NK-92 (cell line): Measurements from ENCODE around the gene SMAD3.

Experiments
- DNase-seq: peaks from one replicate; lab custom pipeline; 2025; ENCODE audit not compliant: unreplicated experiment; lab: John Stamatoyannopoulos, UW

Gene SMAD3

DNA sequence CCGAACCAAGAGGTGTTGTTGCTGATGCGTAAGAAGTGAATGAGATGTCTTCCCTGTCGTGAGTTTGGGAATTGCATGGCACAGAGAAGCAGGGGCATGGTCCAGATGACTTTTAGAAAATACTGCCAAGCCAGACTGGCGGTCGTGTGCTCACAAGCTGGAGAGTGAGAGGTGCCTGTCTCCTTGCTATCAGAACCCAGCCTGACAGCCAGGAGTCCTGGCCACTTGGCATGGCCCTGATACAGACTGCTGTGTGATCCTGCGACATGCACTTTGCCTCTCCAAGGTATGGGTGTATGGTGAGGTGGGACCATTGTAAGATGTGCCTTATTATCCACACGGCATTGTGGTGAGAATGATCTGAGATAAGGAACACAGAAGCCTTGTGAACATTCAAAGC is 93.0 kb downstream of the SMAD3 start:
- no peak for DNase-seq

DNA sequence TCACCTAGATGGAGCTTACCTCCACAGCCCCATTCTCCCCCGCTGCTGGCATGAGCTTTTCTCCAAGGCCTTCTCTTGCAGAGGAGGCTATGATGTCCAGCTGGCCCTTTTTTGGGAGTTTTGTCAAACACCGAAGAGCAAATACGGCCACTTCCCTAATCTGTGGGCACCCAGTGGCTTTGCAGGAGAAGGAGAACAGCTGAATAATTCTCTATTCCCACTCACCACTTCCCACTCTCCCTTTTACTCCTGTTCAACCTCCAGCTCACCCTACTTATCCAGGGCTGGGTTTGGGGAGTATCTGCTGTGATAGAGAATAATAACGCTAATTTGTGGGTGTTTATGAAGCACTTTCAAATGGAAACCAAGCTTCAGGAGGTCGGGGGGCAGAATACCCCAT is 96.0 kb downstream of the SMAD3 start:
- DNase-seq: no peak

DNA sequence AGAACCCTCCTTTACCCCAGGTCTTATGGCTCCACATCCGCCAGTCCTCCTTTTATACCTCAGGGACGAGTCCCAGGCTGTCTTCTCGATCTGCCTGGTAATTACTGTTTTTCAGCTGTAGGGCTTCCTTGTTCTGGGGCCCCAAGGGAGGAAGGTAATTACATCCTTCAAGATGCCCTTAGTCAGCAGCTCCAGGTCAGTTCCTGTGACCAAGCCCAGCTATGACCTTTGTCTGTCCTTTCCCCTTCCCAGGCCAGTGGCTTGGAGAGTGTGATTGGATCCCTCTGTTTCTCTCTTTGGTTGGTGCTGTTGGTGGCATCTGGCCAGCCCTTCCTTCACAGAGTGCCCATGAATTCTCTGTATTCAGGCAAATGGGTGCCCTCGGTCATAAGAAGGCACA is 96.5 kb downstream of the SMAD3 start:
- no peak for DNase-seq

DNA sequence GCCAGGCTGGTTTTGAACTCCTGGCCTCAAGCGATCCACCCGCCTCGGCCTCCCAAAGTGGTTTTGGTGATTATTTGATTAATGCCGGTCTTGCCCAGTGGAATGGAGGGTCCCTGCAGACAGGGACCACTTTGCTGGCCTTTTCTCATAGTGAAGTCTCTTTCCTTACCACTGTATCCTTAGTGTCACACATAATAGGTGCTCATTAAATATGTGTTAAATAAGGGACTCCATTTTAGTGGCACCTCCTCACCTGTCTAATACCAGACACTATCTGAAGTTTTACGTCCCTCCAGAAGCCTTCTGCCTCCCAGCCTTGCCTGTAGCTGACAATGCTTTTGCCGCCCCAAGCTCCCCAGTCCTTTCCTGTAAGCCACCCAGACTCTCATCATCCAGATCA is 97.8 kb downstream of the SMAD3 start:
- DNase-seq: no peak

DNA sequence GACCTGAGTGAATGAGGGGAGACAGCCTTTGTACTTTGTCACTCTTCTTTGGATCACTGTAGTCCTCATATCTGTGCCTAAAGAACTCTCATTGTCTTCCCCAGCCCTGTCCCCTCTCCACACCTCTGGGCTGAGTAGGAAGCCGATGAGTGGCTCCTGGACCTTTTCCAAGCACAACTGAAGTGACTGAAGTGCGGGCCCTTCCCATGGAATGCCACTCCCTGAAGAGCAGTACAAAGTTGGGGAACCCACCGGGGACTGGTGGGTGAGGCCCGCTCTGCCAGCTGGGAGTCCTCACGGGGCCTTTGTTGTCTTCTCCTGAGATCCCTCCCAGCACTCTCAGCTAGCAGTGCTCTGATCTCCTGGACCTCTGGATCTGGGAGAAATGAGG is 99.0 kb downstream of the SMAD3 start:
- DNase-seq: no peak

DNA sequence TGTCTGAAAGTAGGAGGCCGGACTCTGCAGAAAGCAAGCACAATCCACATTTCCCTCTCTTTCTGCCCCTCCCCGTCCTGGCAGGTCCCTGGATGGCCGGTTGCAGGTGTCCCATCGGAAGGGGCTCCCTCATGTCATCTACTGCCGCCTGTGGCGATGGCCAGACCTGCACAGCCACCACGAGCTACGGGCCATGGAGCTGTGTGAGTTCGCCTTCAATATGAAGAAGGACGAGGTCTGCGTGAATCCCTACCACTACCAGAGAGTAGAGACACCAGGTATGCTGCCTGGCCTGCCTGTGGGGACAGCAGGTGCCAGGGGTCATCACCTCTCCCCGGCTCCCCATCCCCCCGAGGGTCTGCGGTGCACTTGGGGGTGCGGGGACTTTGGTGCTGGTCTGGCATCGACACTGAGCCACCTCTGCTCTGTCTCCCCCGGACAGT is 99.4 kb downstream of the SMAD3 start:
- no peak for DNase-seq

DNA sequence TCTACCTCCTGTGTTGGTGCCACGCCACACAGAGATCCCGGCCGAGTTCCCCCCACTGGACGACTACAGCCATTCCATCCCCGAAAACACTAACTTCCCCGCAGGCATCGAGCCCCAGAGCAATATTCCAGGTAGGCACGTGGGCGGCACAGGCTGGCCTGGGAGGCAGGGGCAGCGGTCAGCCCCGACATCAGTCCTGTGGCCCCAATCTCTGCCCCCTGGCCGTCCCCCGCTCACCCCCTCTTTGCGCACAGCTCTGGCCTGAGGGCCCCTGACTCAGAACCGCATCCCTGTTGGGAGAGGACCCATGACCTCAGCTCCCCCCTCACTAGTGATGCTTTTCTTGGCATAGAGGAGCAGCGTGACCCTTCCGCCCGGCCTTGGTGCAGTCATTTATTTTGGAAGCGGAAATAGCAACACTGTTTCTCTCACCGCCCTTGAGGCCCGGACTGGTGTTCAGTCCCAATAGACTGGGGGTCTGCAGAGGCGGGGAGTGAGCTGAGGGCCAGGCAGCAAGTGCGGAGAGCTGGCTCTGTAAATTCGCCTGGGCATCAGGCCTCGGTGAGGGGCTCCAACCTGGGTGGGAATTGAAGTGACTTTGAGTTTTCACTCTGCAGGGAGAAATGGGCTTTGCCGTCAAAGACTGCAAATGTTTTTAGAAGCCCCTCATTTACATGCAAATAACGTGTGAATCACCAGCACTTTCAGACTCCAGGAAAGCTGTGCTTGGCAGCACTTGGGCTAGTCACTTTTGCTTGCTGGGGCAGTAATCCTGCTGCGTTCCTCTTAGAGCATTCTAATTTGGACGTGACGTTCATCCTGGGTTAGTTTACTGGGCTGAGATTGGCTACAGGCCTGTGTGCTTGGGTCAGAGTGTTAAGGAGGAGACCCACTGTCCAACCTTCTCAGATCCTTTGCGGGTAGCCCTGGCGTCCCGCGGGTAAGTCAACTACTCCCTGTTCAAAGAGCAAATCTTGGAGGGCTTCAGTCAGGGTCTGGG is 100.2 kb downstream of the SMAD3 start:
- DNase-seq: no peak

DNA sequence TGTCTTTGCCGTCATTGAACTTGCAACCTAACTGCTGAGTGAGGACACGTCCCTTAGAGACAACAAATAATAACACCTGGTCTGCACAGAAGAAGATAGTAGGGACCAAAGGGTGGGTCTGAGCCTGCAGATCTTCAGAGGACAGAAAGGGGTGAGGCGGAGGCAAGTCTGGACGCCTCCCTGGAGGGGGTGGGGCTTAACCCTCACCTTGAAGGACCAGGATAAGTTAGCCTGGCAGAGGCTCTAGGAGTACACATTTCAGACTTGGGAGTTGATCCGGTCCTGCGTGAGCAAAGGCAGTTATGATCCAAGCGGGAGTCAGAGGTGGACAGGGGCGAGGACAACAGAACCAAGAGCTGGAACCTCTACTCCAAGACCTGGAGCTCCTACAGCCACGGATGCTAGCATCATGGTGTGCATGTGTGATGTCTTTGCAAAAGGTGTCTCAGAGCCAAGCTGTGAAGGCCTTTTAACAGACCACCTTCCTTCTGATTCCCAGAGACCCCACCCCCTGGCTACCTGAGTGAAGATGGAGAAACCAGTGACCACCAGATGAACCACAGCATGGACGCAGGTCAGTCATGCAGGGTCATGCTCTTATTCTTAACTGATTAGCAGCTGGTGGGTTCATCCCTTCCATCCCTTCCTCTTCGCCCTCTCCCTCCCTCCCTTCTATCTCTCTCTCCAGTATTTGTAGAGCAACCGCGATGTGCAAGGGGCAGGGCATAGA is 101.0 kb downstream of the SMAD3 start:
- no peak for DNase-seq

DNA sequence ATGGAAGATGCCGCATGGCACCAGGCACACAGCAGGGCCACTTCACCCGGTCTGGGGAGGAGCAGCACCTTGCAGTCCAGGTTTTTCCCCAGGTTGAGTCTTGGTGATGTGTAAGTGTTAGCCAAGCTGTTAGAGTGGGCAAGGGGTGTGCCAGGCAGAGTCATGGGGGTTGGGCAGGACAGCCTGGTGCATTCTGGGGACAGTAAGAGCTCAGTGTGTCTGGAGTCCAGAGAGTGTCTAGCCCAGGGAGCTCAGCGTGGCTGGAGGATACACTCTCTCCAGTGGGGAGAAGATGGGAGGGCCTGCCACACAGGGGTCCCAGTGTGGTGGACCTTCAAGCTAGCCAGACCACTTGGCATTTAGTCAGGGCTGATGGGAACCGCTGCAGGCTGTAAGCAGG is 101.7 kb downstream of the SMAD3 start:
- no peak for DNase-seq

DNA sequence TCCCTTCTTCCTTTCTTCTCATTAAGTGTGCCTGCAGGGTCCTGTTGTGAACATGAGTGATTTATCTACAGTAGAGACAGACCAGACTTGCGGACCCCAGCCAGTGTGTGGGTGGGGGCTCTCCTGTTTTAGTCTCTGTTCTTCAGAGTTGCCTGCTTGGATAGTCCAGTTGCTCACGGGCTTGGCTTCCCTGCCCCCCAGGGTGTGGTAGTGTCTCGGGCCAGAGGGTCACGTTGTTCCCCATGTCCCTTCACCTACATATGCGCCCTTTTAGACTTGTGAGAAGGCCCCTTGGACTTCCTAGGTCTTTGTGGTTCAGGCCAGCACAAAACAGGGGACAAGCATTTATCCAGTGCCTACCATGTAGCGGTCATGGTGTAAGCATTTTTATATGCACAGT is 103.3 kb downstream of the SMAD3 start:
- DNase-seq: no peak

DNA sequence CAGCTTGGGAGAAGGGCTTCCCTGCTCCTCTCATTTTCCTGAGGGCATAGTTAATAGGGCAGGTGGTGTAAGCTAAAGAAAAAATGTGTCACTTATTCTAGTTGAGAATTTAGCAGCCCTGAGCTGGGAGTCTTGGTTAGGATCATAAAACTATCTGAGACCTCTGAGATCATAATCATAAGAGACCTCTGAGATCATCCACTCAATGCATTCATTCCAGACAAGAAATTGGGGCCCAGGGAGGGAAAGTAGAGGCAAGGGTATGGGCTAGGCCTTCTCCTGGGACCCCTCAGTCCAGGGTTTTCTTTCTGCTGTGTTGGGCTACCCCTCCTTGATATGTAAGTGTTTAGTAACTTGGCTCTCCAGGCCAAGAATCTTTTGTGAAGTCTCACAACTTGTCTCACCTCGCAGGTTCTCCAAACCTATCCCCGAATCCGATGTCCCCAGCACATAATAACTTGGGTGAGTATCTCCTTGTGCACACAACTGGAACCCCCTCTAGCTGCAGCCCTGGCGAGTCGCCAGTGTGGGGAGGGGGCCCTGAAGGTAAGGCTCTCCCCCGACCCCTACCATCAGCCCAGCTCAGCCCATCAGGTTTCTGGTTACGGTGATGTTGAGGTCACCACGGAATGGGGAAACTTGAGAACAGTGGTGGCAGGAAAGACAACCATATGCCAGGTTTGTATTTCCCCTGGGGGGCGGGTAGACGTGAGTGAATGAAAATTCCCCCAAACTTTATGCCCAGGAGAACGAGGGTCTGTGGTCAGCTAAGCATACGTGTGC is 104.9 kb downstream of the SMAD3 start:
- DNase-seq: no peak

DNA sequence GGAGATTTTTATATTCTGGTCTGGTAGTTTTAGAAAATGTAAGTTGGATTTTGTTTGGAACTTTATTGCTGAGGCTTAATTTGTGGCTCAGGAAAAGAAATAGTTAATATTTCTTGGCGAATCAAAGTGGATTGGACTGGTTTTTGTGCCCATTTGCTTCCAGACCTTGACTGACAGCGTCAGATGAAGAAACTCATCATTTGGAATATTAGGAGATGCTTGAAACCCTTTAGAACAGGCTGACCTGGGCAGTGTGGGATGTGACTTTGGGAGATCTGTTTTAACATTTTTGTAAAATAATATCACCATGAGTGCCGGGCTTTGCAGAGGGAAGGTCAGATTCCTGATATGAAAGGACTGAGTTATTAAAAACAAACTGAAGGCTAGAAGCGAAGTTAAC is 106.1 kb downstream of the SMAD3 start:
- DNase-seq: no peak

DNA sequence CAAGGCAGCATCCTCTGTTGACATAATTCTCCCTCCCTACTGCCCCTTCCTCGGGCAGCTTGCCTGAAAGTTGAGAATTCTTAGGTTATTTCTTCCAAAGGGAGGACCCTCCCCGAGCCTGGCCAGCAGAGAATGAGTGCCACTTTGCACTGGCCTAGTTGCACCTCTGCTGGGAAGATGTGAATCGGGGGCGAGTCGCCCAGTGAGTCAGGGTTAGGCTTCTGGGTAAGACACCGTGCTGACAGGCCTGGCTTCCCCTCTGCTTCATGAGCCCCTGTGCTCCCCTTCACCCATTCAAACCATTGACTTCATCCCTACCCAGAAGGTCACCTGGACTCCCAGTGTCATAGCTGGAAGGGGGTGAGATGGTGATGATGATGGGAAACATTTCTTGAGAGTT is 106.8 kb downstream of the SMAD3 start:
- no peak for DNase-seq

DNA sequence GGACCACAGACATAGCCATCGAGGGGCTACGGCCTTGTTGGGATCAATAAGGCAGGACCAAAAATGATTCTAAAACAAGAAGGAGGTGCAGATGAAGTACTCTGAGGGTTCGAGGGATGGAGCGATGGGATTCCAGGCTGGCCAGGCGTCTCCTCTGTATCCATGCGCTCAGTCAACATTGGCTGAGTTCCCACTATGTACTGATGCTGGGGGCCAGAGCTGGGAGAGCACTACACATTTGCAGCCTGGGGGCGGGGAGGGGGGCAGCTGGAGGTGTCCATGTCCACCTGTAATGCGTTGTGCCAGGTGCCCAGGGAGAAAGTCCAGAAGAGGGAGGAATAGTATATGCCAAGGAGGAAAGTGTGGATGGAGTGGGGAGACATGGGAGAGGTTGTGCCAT is 107.6 kb downstream of the SMAD3 start:
- no peak for DNase-seq

DNA sequence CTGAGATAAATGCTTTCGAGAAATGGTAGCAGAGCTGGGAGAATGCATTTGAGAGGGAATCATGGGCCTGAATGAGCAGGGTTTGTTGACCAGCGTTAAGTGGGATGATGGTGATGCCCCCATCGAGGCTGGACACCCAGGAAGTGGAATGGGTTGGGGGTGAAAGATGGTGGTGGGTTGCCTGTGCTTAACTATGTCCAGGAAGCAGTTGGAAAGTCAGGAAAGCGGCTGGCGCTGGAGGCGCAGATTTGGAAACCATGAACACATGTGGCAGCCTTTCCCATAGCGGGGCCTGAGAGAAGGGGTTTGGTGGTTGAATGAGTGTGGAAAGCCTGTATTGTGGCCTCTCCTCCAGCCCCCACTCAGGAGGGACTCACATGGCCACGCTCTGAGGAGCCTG is 108.4 kb downstream of the SMAD3 start:
- no peak for DNase-seq

DNA sequence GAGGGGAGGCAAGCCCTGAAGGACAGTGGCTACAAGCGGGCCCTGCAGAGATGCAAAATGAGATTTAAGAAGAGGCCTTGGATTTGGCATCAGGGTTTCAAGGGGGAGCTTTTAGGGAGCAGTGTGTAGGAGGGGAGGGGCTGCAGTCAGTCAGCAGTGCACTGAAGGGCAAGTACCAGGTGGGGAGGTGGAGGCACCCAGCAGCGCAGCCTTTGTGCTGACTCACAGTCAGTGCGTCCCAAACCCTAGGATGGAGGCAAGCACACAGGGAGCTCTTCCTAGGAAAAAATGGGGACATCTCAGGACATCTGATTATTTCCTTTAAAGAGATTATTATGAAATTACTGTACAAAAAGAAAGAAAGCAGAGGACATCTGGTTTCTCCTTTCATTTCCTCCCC is 109.0 kb downstream of the SMAD3 start:
- no peak for DNase-seq

DNA sequence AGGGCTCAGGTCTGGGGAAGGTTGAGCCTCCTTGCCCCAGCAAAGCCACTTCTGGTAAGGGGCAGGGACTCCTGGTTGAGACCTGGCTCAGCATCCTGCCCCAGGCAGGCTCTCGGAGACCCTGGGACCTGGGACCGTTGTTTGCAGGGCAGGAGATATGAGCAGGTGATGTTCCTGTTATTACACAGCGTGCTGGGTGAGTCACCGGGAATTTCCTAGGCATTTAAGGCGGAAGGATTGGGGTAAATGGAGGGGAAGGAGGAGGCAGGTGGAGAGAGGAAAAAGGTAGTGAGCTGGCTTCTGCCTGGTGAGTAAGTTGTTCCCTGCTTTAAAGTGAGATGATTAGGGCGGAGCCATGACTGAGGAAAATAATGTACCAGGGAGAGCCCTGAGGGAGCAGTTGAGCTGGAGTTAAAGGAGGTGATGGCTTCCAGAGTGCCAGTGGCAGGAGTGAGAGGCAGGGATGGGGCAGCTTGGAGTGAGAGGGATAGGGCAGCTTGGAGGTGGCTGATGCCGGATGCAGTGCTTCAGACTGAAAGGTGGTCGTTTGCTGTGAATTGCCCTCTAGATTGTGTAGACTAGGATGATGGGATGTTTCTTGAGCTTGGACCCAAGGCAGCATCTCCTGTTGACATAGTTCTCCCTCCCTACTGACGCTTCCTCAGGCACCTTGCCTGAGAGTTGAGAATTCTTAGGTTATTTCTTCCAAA is 109.6 kb downstream of the SMAD3 start:
- no peak for DNase-seq

DNA sequence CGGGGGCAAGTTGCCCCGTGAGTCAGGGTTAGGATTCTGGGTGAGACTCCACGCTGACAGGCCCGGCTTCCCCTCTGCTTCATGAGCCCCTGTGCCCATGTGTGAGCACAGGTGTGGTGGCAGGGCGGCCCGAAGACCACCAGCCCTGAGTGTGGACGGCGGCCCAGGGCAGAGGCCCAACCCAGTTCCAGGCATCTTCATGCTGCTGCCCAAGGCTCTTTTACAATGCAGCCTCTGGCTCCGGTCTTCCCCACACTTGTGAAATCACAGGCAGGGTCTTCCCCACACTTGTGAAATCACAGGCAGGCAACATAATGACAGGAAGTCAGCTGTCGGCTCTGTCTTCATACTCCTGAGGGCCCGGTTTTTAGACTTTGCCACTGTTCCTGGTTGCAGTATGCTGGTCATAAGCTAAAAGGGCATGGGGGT is 110.3 kb downstream of the SMAD3 start:
- no peak for DNase-seq

DNA sequence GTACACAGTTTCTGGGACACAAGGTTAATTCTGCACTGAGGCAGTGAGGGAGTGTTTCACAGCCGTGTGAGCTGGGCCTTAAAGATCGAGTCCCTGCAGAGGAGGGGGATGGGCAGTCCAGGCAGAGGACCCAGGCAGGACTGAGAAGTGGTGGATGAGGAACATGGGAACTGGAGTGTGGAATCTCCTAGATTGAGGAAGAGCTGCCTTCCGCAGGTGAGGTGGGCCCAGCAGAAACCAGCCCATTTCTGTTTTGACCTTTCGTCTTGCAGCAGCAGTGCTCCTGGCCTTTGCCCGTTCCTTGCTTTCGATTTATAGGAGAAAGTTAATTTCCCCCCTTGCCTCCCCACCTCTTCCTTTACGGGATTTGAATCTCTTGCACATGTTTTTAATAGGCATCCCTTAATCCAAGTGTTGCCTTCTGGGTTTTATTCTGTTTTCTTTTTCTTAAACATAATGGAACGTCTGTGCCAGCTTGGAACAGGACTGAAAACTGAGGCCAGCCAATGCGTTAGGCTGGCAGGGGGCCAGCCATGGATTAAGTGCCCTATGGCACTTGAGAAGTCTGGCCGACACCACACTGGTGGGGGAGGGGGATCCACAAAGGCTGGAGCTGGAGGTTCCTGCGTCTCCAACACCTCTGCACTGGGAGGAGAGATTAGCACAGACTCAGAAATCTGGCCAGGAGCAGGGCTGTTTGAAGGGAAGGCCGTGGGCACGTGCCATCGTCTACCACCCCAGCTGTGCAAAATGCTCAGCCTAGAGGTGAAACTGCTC is 111.0 kb downstream of the SMAD3 start:
- DNase-seq: no peak

DNA sequence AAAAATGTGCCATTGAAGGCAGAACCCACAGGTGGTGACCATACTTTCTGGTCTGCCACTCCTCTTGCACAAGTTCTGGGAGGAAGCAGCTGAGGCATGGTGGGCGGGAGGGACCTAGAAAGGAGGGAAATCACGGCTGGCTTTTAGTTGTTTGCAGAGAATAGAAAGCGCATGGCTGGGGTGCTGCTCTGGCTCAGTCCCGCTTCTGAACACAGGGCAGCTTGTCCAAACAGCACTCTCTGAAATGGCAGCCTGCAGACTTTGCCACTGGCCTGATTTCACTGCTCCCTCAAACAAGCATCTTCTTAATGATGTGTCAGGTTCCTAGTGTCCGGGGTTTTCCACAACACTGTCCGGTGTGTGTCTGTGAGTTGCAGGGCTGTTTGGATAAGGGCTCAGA is 112.3 kb downstream of the SMAD3 start:
- DNase-seq: no peak
